ENCODE measurements around the gene CD59.
"Not testable (repeated sequence)": the region's sequence is repeated elsewhere in the genome, so short reads cannot be mapped to it uniquely, and the experiment has no call there.

CD59 gene

GRCh38 chr11:33682446-33682845, 53.8 kb downstream of the CD59 start:
- TF ChIP-seq CTCF (conservative IDR thresholded peaks at IDR 0.05; ENCODE audit: low read depth, low read length): peak; percentile 37
- no peak for DNase-seq (ENCODE audit: low read depth)
- H3K4me3 ChIP-seq (ENCODE audit: low read length): no peak overlapping the region

- no peak for DNase-seq (ENCODE audit: low read depth)
- H3K4me3 ChIP-seq (ENCODE audit: low read length): no peak overlapping the region
- TF ChIP-seq CTCF (conservative IDR thresholded peaks at IDR 0.05; ENCODE audit: low read depth, low read length): no peak
Observed at GRCh38 chr11:33682019-33682418, 54.2 kb downstream of the CD59 start.

- H3K4me3 ChIP-seq (ENCODE audit: low read length); DNase-seq (ENCODE audit: low read depth): not testable (repeated sequence)
Observed at GRCh38 chr11:33678616-33679015, 57.6 kb downstream of the CD59 start.

GRCh38 chr11:33674035-33674814, 62.0 kb downstream of the CD59 start:
- TF ChIP-seq CTCF (conservative IDR thresholded peaks at IDR 0.05; ENCODE audit: low read depth, low read length): no peak
- H3K4me3 ChIP-seq (ENCODE audit: low read length): no peak overlapping the region
- no peak for DNase-seq (ENCODE audit: low read depth)

- no peak for TF ChIP-seq CTCF (conservative IDR thresholded peaks at IDR 0.05; ENCODE audit: low read depth, low read length)
Observed at GRCh38 chr11:33672273-33672672, 64.0 kb downstream of the CD59 start.

GRCh38 chr11:33670250-33671011, 65.8 kb downstream of the CD59 start:
- TF ChIP-seq CTCF (conservative IDR thresholded peaks at IDR 0.05; ENCODE audit: low read depth, low read length): no peak
- H3K4me3 ChIP-seq (ENCODE audit: low read length): no peak overlapping the region
- no peak for DNase-seq (ENCODE audit: low read depth)

More at GRCh38 chr11:33672273-33672672, 64.0 kb downstream of the CD59 start:
- H3K4me3 ChIP-seq (ENCODE audit: low read length): no peak overlapping the region
- no peak for DNase-seq (ENCODE audit: low read depth)

- H3K4me3 ChIP-seq (ENCODE audit: low read length): no peak overlapping the region
- TF ChIP-seq CTCF (conservative IDR thresholded peaks at IDR 0.05; ENCODE audit: low read depth, low read length): no peak
- no peak for DNase-seq (ENCODE audit: low read depth)
Observed at GRCh38 chr11:33669598-33670249, 66.5 kb downstream of the CD59 start.
